ENCODE data around the gene DCTN3.

DNA sequence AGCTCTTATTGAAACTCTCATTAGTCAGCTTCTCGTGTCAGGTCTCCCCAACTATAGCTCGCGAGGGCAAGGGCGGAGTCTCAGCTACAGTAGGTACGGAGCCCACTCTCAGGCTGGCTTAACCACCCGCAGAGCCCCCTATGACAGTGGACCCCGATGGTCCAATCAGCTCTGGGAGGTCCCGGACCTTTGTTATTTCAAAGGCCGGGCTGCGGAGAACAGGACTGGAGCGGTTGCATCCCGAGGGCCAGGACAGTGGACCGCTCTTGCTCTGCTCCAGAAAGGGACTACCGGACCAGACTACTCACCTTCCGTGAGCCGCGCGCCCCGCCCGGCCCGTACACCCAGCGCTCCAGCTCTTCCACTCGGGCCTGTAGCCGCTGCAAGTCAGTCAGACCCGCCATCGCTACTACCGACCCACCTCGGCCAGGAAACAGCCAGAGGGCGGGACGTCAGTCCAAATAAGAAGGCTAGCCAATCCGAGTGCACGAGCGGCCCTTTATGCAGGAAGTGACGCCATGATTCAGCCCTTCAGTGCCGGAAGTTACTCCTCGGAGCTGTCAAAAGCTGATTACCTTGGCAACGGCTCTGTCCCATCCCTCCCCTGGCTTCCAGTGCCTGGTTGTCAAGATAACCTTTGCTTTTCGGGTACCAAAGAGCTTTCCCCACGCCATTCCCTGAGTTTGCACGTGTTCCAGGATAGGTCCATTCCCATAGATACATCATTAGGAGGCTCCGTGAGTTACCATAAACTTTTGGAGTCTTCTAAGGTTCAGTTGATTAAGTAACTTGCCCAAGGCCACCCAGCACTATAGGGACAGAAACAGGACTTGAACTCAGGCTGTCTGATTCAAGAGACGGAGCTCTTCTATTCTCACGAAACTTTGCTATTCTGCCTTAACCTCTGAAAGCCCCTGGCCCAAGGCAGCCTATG lies at the start of gene DCTN3:
- no peak for TF ChIP-seq EZH2 (IDR thresholded peaks at IDR 0.05; ENCODE audit: low read length, missing control alignments)
- TF ChIP-seq, protein P1, sequence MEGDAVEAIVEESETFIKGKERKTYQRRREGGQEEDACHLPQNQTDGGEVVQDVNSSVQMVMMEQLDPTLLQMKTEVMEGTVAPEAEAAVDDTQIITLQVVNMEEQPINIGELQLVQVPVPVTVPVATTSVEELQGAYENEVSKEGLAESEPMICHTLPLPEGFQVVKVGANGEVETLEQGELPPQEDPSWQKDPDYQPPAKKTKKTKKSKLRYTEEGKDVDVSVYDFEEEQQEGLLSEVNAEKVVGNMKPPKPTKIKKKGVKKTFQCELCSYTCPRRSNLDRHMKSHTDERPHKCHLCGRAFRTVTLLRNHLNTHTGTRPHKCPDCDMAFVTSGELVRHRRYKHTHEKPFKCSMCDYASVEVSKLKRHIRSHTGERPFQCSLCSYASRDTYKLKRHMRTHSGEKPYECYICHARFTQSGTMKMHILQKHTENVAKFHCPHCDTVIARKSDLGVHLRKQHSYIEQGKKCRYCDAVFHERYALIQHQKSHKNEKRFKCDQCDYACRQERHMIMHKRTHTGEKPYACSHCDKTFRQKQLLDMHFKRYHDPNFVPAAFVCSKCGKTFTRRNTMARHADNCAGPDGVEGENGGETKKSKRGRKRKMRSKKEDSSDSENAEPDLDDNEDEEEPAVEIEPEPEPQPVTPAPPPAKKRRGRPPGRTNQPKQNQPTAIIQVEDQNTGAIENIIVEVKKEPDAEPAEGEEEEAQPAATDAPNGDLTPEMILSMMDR (conservative IDR thresholded peaks at IDR 0.05 in 1 of 2, IDR thresholded peaks at IDR 0.05 in 1 of 2; ENCODE audit: low read depth in 1 of 2, low read length in 2 of 2), result no peak

All from fibroblast of lung (primary cell).